GM13977 (cell line): ENCODE data around the gene C11orf68.

Experiments used
- DNase-seq: peaks from one replicate; pipeline ENCODE4 v3.0.0; 2012; ENCODE audit warnings: low spot score
- CTCF ChIP-seq: IDR thresholded peaks from 2 replicates; pipeline ENCODE4 v1.5.1; 2012; ENCODE audit warnings: mild to moderate bottlenecking, control low read depth; ENCODE audit not compliant: insufficient read depth; ENCODE audit errors: extremely low read depth, missing control alignments
- in situ Hi-C: fragments of 300-500 bp; cut with MboI; formaldehyde crosslinking; loops from one replicate; pipeline ENCODE4 v1.12.0; 2022; ENCODE audit warnings: low sequenced_read_pairs, low pct_unique_long_range_greater_than_20kb, mixed read lengths, inconsistent platforms; ENCODE audit not compliant: unreplicated experiment

Gene C11orf68

DNA sequence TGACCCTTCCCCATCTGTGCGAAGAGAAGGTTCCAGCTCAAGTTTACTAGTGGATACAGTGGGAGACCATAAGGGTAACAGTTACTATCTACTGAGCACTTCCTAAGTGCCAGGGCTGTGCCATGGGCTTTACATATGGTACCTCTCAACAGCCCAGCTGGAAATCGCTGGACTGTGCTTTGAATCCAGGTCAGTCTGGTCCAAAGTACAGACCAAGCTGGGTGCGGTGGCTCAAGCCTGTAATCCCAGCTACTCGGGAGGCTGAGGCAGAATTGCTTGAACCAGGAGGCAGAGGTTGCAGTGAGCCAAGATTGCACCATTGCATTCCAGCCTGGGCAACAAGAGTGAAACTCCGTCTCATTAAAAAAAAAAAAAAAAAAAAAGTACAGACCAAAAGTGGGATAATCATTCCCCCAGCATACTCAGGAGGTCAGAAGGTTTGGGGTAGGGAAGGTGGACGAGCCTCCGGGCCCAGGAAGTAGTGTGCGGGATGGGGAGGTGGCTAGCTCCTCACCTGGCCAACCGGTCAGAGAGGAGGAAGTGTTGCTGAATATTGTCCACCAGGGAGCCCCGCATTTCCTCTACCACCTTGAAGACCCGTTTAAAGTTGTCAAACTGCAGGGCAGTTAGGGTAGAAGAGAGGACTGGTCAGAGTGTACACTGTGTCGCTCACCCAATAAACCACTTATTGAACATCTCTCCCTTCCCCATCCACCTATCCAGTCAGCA is 32.9 kb downstream of the C11orf68 start:
- DNase-seq, result no peak
- in situ Hi-C loops, result no loop called here
- TF ChIP-seq CTCF, result no peak

DNA sequence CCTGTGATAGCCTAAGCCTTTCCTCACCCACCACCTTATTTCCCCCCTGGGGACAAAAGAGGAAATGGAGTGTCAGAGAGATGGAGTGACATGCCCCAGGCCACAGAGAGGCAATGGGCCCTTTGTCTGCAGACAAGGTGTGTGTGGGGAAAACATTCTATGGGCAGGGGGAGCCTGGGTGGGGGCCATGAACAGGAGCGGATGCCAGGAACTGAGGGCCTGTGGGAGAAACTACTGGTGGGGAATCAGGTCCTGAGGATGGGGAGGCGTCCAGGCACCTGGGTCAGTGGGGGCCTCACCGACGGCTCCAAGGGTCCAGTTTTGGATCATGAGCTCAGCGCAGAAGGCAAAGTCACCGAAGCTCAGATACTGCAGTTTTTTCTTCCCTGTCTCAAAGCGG is 33.6 kb downstream of the C11orf68 start:
- TF ChIP-seq CTCF, result no peak
- no peak for DNase-seq
- in situ Hi-C loops, result no loop called here

DNA sequence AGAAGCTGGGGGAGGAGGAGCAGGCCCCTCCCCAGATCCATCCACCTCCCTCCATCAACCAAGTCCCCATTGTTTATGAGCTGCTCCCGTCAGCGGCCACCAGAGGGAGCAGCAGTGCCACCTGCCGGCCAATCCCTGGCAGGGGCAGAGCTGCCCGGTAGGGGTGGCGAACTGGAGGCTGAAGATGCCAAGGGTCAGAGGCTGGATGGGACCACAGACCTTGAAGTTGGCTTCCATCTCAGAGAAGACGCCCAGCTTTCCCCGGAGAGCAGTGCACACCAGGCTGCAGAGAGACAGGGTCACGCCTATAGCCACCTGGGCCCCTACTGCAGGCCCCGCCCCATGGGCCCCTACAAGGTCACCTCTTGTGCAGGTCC is 34.2 kb downstream of the C11orf68 start:
- in situ Hi-C loops, result loop anchor here (5.0 kb wide), 1 partner anchor 103 kb away; no protein-coding TSS in a partner anchor
- TF ChIP-seq CTCF, result peak; percentile 100

GRCh38 chr11:65883786-65884715 is 34.8 kb downstream of the C11orf68 start:
- peak; percentile 18 for TF ChIP-seq CTCF
- in situ Hi-C loops, result loop anchor here (5.0 kb wide), 1 partner anchor 103 kb away; no protein-coding TSS in a partner anchor
- no peak for DNase-seq

More for the DNA sequence above, 34.2 kb downstream of the C11orf68 start:
- peak; percentile 87 for DNase-seq

- in situ Hi-C loops, result loop anchor here (5.0 kb wide), 1 partner anchor 104 kb away; no protein-coding TSS in a partner anchor
- TF ChIP-seq CTCF, result no peak
- DNase-seq, result no peak
Observed at GRCh38 chr11:65883058-65883761, 35.7 kb downstream of the C11orf68 start.
